Measurements from ENCODE around the gene ACVRL1.

DNA sequence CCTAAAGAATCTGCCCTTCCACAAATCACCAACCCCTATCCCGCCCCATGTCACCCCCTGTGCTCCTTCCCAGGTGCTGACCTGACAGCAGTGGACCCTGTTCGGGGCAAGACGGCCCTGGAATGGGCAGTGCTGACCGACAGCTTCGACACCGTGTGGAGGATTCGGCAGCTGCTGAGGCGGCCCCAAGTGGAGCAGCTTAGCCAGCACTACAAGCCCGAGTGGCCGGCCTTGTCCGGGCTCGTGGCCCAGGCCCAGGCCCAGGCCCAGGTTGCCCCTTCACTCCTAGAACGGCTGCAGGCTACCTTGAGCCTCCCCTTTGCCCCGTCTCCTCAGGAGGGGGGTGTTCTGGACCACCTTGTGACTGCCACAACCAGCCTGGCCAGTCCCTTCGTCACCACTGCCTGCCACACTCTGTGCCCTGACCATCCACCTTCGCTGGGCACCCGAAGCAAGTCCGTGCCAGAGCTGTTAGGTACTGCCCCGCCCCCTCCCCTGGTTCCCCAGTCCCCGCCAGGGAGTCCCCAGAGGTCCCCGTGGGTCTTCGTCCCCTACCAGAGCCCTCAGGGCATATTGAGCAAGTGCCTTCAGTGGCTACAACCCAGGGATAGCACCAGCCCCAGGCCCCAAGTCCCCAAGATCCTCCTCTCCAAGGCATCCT is 16.7 kb upstream of the ACVRL1 start:
- TF ChIP-seq, protein P1, sequence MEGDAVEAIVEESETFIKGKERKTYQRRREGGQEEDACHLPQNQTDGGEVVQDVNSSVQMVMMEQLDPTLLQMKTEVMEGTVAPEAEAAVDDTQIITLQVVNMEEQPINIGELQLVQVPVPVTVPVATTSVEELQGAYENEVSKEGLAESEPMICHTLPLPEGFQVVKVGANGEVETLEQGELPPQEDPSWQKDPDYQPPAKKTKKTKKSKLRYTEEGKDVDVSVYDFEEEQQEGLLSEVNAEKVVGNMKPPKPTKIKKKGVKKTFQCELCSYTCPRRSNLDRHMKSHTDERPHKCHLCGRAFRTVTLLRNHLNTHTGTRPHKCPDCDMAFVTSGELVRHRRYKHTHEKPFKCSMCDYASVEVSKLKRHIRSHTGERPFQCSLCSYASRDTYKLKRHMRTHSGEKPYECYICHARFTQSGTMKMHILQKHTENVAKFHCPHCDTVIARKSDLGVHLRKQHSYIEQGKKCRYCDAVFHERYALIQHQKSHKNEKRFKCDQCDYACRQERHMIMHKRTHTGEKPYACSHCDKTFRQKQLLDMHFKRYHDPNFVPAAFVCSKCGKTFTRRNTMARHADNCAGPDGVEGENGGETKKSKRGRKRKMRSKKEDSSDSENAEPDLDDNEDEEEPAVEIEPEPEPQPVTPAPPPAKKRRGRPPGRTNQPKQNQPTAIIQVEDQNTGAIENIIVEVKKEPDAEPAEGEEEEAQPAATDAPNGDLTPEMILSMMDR (IDR thresholded peaks at IDR 0.05) = no peak
- no peak for TF ChIP-seq EP300 (IDR thresholded peaks at IDR 0.05)
